Measurements from ENCODE around the gene PRRX2.

PRRX2 gene

DNA sequence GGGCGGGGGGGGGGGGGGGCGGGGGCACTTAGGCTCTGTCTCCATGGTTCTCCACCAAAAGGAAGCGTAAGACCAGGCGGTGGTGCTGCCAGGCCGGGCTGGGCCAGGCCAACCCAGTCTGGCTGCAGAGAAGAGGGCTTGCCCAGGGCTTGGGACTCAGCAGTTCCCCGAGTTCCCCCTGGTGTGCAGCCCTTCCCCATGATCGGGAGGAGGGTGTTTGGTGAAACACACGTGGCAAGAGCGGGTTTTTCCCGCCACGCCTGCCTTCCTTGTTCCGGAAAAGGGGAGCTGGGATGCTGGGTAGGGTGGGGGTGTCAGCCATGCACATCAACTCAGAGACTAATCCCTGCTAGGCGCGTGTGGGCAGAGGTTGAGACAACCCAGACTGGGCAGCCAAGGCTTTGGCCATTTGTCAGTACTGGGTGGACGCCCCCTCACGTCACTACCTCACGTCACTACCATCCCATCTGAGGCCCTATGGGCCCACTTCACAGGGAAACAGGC is 32.9 kb downstream of the PRRX2 start:
- CTCF ChIA-PET, result interaction anchor here (0.6 kb wide), 1 partner anchor 29 kb away, joined by 3 read pairs; no protein-coding TSS in a partner anchor
- POLR2A ChIA-PET, result interaction anchor here (0.7 to 2.7 kb wide), 5 partner anchors 15 to 48 kb away, joined by 3 to 16 read pairs (median 5); no protein-coding TSS in a partner anchor
- DNase-seq (ENCODE audit: extremely low spot score), result no peak
- TF ChIP-seq ARNT (IDR thresholded peaks at IDR 0.05), result no peak
- TF ChIP-seq HDGF (IDR thresholded peaks at IDR 0.05; ENCODE audit: borderline replicate concordance), result no peak
- TF ChIP-seq CTBP1 (IDR thresholded peaks at IDR 0.05; ENCODE audit: borderline replicate concordance), result no peak
- TF ChIP-seq LEF1 (IDR thresholded peaks at IDR 0.05; ENCODE audit: borderline replicate concordance), result no peak
- no peak for TF ChIP-seq FOXA1 (IDR thresholded peaks at IDR 0.05)
- TF ChIP-seq SUZ12 (IDR thresholded peaks at IDR 0.05), result no peak
- TF ChIP-seq ELF4 (IDR thresholded peaks at IDR 0.05), result no peak
- no peak for TF ChIP-seq FOXM1 (IDR thresholded peaks at IDR 0.05; ENCODE audit: borderline replicate concordance)
- TF ChIP-seq NFRKB (IDR thresholded peaks at IDR 0.05), result no peak

DNA sequence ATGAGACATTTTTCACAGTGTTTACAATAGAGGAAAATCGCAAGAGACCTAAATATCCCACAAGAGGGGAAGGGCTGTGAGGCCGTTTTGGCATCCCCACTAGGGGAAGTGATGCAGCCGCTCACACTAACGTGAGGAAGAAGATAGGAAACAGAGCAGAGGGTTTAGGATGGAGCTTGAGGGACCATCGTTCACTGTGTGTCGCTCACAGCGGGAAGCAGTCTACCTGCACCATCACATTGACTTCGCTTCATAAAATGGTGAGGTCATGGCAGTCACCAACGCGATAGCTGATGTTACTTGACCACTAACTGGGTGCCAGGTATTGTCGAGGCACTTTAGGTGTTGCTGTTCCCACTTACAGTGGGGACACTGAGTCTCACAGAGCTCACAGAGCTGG is 35.6 kb downstream of the PRRX2 start:
- ChIA-PET CTCF (interaction anchor here (1.1 kb wide), 1 partner anchor 20 kb away, joined by 5 read pairs; no protein-coding TSS in a partner anchor), POLR2A (no interaction called here)
- no peak for DNase-seq (ENCODE audit: extremely low spot score)
- no peak for TF ChIP-seq HDGF (IDR thresholded peaks at IDR 0.05; ENCODE audit: borderline replicate concordance)

GRCh38 chr9:129701549-129701948 is 36.1 kb downstream of the PRRX2 start:
- CTCF ChIA-PET, result interaction anchor here (1.1 kb wide), 1 partner anchor 20 kb away, joined by 5 read pairs; no protein-coding TSS in a partner anchor
- POLR2A ChIA-PET, result no interaction called here
- no peak for DNase-seq (ENCODE audit: extremely low spot score)
- TF ChIP-seq ARNT (IDR thresholded peaks at IDR 0.05) (no peak), L3MBTL2 (conservative IDR thresholded peaks at IDR 0.05) (no peak), ZNF384 (IDR thresholded peaks at IDR 0.05) (no peak), NFRKB (IDR thresholded peaks at IDR 0.05) (no peak), SP1 (IDR thresholded peaks at IDR 0.05) (no peak), FOXM1 (IDR thresholded peaks at IDR 0.05; ENCODE audit: borderline replicate concordance) (no peak), HDGF (IDR thresholded peaks at IDR 0.05; ENCODE audit: borderline replicate concordance) (no peak), FOXA1 (IDR thresholded peaks at IDR 0.05) (no peak), SUZ12 (IDR thresholded peaks at IDR 0.05) (no peak), ELF4 (IDR thresholded peaks at IDR 0.05) (no peak), PKNOX1 (IDR thresholded peaks at IDR 0.05) (no peak)

DNA sequence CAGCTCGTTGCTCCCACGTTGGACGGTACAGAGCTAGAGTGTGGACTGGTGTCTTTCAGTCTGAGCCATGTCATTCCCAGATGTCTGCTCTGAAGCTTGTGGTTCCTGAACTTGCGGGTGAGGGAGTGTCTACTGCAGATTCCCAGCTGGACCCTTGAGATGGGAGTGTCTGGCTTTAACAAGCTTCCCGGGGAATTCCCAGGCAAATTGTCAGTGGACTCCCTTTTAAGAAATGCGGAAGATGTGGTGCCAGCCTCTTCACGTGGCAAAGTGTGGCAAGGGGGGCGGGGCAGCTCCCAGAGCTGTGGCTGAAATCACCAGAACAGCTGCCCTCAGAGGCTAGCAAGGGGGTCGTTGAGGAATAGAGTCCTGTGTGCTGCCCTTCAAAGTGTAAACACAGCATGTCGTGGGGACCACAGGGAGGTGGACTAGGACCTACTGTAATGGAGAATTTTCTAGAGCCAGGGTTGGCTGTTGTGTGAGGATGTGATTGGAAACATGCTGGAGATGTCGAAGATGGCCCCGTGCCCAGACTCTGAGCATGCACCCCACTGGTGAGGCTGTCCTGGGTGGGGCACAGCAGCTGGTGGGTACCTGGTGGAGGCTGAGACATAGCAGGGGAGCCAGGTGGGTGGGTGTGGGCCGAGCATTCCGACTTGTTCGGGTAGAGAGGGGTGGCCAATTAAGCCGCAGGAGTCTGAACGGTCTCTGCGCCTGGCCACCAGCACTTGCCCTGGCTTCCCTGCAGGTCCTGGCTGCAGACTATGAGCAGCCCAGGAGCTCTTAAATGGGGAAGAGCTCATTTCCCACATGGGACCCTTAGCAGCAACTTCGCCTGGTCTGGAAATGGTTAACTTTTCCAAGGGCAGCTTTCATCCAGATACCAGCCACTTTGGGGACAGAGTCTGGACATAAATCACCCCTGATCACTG is 37.4 kb downstream of the PRRX2 start:
- no peak for DNase-seq (ENCODE audit: extremely low spot score)
- TF ChIP-seq FOXA1 (IDR thresholded peaks at IDR 0.05) (no peak), LEF1 (IDR thresholded peaks at IDR 0.05; ENCODE audit: borderline replicate concordance) (no peak), ARNT (IDR thresholded peaks at IDR 0.05) (no peak), BHLHE40 (IDR thresholded peaks at IDR 0.05; ENCODE audit: borderline replicate concordance) (no peak), TARDBP (IDR thresholded peaks at IDR 0.05) (no peak)
- ChIA-PET CTCF (interaction anchor here (0.6 kb wide), 1 partner anchor 24 kb away, joined by 3 read pairs; no protein-coding TSS in a partner anchor), POLR2A (interaction anchor here (0.6 kb wide), 1 partner anchor 29 kb away, joined by 3 read pairs; no protein-coding TSS in a partner anchor)

GRCh38 chr9:129703667-129704355 is 38.4 kb downstream of the PRRX2 start:
- TF ChIP-seq TARDBP (IDR thresholded peaks at IDR 0.05) (no peak), ZNF384 (IDR thresholded peaks at IDR 0.05) (no peak), FOXM1 (IDR thresholded peaks at IDR 0.05; ENCODE audit: borderline replicate concordance) (no peak), PKNOX1 (IDR thresholded peaks at IDR 0.05) (no peak), FOXK2 (IDR thresholded peaks at IDR 0.05) (no peak), SP1 (IDR thresholded peaks at IDR 0.05) (no peak), CTBP1 (IDR thresholded peaks at IDR 0.05; ENCODE audit: borderline replicate concordance) (no peak), ARNT (IDR thresholded peaks at IDR 0.05) (no peak), HDGF (IDR thresholded peaks at IDR 0.05; ENCODE audit: borderline replicate concordance) (no peak), LEF1 (IDR thresholded peaks at IDR 0.05; ENCODE audit: borderline replicate concordance) (no peak), BHLHE40 (IDR thresholded peaks at IDR 0.05; ENCODE audit: borderline replicate concordance) (no peak), SUZ12 (IDR thresholded peaks at IDR 0.05) (no peak), FOXA1 (IDR thresholded peaks at IDR 0.05) (no peak), L3MBTL2 (conservative IDR thresholded peaks at IDR 0.05) (no peak), NFRKB (IDR thresholded peaks at IDR 0.05) (no peak), ELF4 (IDR thresholded peaks at IDR 0.05) (no peak)
- no peak for DNase-seq (ENCODE audit: extremely low spot score)
- ChIA-PET POLR2A (no interaction called here), CTCF (no interaction called here)

DNA sequence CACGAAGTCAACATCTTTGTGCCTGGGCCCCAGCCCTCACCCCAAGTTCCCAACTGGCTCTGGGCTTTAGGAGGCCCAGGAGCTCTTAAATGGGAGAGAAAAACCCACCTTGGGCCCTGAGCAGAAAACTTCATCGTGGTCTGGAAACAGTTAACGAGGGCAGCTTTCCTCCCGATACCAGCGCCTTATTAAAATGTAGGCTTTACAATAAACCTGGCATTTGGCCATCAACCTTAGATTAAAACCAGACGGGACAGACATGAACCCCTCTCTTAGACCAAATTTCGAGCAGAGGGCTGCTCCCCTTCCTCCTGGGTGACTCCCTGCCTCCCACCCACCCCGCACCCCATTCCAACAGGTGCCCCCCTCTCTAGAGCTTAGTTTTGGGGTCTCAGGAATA is 39.4 kb downstream of the PRRX2 start:
- no peak for TF ChIP-seq SP1 (IDR thresholded peaks at IDR 0.05)
- no peak for TF ChIP-seq PKNOX1 (IDR thresholded peaks at IDR 0.05)
- ChIA-PET POLR2A (no interaction called here), CTCF (no interaction called here)
- DNase-seq (ENCODE audit: extremely low spot score), result no peak
